Activated CD4-positive, alpha-beta T cell treated with anti-CD3 and anti-CD28 coated beads for 48 hours (primary cell): Measurements from ENCODE around the gene SLC35F6.
A peak's percentile ranks its signal among the peaks of the same experiment; 100 is the strongest.
"Not testable (repeated sequence)": the region's sequence is repeated elsewhere in the genome, so short reads cannot be mapped to it uniquely, and the experiment has no call there.

Experiments used
- DNase-seq: peaks from one replicate; pipeline ENCODE4 v3.0.0-alpha.2; 2020

Gene SLC35F6

DNA sequence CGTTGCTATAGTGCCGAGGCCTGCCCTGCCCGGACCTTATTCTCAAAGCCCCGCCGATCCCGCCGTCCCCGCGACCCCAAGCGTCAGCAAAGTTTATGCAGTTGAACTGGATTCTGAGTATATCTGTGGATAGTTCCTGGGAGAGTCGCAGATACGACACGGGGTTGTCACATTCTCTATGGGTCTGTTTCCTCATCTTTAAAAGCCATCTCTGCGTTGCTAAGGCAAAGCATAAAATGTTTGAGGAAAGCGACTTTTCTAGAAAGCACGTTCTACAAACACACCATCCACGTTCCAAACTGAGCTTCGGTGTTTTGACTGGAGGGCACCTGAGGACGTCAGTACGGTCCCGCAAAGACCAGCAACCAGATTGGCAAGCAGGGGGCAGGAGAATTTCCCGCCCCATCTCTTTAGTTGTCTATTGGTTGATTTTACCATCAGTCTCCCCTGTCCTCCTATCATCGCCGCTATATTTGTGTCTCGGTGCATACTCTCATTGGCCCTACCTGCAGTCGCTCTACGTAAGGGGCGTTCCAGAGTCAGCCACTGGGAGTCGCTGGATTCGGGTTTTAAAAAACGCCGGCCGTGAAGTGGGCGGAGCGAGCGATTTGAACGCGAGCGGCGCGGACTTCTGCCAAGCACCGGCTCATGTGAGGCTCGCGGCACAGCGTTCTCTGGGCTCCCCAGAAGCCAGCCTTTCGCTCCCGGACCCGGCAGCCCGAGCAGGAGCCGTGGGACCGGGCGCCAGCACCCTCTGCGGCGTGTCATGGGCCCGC, 21.5 kb downstream of the SLC35F6 start, which contains the start of gene CENPA:
Gene CENPA, plus strand, starts transcription at position 626 of the 776 bp plus-strand sequence. Its CDS starts 141 bp downstream, at position 767.
- peak; percentile 97 for DNase-seq

- peak; percentile 45 for DNase-seq
Measured at GRCh38 chr2:26786207-26787028, 22.3 kb downstream of the SLC35F6 start.

GRCh38 chr2:26792720-26793119, 28.6 kb downstream of the SLC35F6 start:
- DNase-seq = no peak

- DNase-seq = no peak
Measured at GRCh38 chr2:26793518-26793917, 29.4 kb downstream of the SLC35F6 start.

DNA sequence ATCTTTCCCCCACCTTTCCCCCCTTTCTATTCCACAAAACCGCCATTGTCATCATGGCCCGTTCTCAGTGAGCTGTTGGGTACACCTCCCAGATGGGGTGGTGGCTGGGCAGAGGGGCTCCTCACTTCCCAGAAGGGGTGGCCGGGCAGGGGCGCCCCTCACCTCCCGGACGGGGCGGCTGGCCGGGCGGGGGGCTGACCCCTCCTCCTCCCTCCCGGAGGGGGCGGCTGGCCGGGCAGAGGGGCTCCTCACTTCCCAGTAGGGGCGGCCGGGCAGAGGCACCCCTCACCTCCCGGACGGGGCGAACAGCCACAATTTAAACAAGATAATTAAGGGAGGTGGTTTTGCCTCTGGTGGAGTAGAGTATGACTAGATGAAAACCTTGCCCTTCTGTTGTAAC, 31.1 kb downstream of the SLC35F6 start:
- not testable (repeated sequence) for DNase-seq

DNA sequence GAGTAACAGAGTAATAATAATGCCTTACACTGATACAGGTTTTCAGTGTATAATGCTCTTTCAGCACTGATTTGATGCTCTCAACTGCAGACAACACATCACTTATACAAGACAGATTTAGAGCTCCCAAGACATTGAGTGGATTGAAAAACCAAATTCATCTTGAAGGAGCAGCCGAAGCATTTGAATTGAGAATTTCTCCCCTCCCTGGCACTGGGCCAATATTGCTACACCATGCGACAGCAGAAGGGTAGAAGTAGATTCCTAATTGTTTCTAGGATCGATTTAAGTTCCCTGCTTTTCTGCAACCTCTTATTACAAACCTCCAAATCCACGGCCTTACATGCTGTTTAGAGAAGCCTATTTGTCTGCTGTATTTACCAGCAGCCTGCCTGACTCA, 37.2 kb downstream of the SLC35F6 start:
- DNase-seq = no peak

GRCh38 chr2:26801796-26802195, 37.7 kb downstream of the SLC35F6 start:
- no peak for DNase-seq

DNA sequence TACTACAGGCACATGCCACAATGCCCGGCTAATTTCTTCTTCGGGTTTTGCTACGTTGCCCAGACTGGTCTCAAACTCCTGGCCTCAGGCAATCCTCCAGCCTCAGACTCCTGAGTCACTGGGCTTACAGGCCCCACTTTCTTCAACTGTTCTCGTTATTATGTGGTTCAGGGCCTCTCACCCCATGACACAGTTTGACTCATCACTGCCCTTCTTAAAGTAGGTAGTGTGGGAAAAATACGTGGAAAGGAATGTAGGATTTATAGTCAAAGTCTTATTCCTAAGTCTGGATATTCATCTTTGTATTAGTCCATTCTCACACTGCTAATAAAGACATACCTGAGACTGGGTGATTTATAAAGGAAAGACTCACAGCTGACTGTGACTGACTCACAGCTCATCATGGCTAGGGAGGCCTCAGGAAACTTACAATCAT, 41.2 kb downstream of the SLC35F6 start:
- no peak for DNase-seq

GRCh38 chr2:26807788-26808460, 43.8 kb downstream of the SLC35F6 start:
- DNase-seq = no peak

GRCh38 chr2:26809211-26809610, 45.1 kb downstream of the SLC35F6 start:
- DNase-seq = peak; percentile 8

DNA sequence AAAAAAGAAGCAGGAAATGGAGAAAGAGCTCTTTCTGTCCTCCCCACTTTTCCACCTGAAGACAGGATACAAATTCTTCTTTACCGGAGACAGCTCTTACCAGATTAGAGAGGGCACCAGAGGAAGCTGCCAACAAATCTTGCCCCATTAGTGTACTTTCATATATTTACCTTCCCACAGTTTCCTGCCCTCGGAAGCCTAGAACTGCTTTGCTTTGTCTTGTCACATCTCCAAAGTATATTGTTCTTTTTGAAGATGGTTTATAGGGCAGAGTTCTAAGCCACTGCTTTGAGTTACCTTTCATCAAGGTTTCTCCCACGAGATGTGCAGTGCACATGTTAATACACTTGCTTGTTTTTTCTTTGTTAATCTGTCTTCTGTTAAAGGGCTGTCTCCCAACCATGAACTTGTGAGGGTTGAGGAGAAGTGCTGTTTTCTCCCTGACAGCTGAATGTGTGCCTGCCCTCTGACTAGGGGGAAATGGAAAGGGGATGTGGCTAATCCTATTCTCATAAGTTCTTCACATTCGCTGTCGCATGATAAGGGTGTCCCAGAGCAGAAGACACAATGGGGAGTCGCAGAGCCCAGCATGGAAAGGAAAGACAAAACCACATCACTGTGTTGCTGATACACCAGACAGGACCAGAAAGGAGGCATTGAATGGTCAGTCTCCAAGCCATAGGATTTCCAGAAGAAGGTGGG, 45.9 kb downstream of the SLC35F6 start:
- no peak for DNase-seq

DNA sequence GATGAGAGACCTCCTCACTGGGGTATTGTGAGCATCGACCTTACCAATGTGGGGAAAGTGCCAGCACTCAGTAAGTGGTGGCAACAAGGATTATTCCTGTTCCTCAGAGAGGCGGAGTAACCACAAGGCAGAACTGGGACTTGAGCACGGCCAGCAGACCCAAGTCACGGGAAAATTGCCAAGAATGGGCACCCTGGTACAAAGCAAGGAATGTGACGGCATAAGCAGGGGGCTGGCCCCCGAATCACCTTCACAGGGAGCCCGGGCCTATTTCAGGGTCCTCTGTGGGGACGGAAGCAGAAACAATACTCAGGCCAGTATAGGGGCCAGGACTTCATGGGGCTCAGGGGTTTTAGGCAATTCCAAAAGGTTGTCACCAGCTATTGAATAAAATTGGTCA, 47.2 kb downstream of the SLC35F6 start:
- no peak for DNase-seq

DNA sequence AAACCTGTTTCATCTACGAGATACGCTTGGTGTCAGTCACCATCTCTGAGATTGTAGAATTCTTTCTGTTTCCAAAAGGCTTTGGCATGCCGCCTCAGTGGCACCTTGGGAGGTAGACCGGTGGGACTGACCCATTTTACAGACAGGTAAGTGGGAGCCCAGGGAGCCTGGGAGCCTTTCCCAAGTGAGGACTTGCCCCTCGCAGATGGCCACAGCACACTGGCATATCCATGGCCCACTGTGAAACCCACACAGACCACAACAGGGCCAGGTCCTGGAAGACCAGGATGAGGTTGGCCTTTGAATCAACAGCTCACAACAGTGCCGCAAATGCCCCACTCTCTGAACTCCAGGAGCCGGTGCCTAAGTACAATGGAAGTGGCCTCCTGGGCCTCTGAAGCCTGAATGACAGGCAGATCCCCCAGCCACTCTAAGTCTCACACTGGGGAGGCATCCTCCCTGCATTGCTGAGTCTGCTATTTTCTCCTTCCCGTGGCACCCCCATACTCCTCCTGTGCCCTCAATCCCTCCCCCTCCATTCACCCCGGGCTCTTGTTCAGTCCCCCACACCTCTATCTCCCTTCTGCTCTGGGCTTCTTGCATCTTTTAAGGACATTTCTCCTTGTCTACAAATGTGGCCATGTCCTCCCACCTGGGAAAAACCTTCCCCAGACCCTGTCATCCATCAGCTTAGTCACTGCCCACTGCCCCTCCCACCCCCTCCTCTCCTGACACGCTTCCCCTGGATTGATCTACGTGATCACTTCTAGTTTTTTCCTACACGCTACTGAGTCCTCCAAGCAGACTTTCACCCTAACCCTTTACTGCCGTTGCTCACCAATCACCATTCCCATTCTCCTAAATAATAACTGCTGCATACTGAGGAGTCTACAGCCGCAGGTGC, 48.0 kb downstream of the SLC35F6 start:
- no peak for DNase-seq

DNA sequence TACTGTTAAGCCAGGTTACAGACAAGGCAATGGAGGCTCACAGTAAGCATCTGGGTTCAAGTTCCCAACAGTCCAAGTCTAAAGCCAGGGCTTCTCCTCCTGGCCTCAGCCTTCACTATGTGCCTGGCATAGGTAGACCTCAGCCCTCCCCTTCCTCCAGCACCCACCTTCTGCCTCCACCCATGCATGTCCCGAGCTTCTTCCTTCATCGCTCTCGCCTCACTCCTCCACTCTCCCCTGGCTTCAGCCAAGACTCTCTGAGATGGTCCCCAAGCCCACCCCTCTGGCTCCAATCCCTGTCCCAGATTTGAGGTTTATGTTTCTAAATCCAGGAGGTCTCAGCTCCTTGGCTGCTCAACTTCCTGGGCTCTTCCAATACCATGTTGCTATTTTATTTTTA, 48.6 kb downstream of the SLC35F6 start:
- no peak for DNase-seq

DNA sequence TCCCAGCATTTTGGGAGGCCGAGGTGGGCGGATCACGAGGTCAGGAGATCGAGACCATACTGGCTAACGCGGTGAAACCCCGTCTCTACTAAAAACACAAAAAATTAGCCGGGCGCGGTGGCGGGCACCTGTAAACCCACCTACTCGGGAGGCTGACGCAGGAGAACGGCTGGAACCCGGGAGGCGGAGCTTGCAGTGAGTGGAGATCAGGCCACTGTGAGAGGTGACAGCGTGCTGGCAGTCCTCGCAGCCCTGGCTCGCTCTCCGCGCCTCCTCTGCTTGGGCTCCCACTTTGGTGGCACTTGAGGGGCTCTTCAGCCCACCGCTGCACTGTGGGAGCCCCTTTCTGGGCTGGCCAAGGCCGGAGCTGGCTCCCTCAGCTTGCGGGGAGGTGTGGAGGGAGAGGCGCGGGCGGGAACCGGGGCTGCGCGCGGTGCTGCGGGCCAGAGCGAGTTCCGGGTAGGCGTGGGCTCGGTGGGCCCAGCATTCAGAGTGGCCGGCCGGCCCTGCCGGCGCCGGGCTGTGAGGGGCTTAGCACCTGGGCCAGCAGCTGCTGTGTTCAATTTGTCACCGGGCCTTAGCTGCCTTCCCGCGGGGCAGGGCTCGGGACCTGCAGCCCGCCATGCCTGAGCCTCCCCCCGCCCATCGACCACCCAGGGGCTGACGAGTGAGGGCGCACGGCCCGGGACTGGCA, 50.1 kb downstream of the SLC35F6 start:
- not testable (repeated sequence) for DNase-seq

- DNase-seq = no peak
Measured at GRCh38 chr2:26816893-26817292, 52.8 kb downstream of the SLC35F6 start.

GRCh38 chr2:26818255-26818654, 54.2 kb downstream of the SLC35F6 start:
- no peak for DNase-seq

GRCh38 chr2:26818972-26819371, 54.9 kb downstream of the SLC35F6 start:
- DNase-seq = no peak

DNA sequence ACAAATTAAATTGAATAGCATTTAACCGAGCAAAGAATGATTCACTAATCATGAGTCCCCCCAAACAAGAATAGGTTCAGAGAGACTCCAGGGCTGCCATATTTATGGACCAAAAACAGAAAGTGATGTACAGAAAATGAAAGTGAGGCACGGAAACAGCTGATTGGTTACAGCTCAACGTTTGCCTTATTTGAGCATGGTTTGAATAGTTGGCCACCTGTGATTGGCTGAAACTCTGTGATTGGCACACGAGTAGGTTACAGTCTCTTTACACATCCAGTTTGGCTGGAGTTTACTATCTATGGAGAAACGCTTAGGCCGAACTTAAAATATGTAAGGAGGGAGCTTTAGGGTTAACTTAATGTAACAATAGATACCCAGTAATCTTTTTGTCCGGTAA, 56.8 kb downstream of the SLC35F6 start:
- DNase-seq = no peak

- no peak for DNase-seq
Measured at GRCh38 chr2:26822877-26823276, 58.8 kb downstream of the SLC35F6 start.
